Effector memory CD8-positive, alpha-beta T cell (primary cell): ENCODE data around the gene MPHOSPH8.
A peak's percentile ranks its signal among the peaks of the same experiment; 100 is the strongest.

ENCODE experiments used
- ATAC-seq: fragments of 150-1000 bp; cut with Tn5 transposase; replicated peaks from 2 replicates; pipeline ENCODE4 v1.10.0; 2021; ENCODE audit warnings: mild to moderate bottlenecking, moderate library complexity
- DNase-seq, 3 experiments: peaks; one replicate each; pipeline ENCODE4 v3.0.0; 2021
- H3K27ac Mint-ChIP-seq, 2 donors: one replicate each; pipeline ENCODE4 v1.8.0; 2022; ENCODE audit warnings: mild to moderate bottlenecking in 2 of 2, mixed read lengths in 2 of 2, moderate library complexity in 2 of 2
- H3K27me3 Mint-ChIP-seq, 2 donors: one replicate each; pipeline ENCODE4 v1.8.0; 2022; ENCODE audit warnings: mixed read lengths in 2 of 2
- H3K36me3 Mint-ChIP-seq: one replicate; pipeline ENCODE4 v1.8.0; 2022; ENCODE audit warnings: mild to moderate bottlenecking, moderate library complexity, mixed read lengths; ENCODE audit not compliant: insufficient read depth
- H3K4me1 Mint-ChIP-seq, 2 donors: one replicate each; pipeline ENCODE4 v1.8.0; 2022; ENCODE audit warnings: low read depth in 2 of 2, mixed read lengths in 2 of 2
- H3K4me3 Mint-ChIP-seq, 2 donors: one replicate each; pipeline ENCODE4 v1.8.0; 2022; ENCODE audit warnings: mild to moderate bottlenecking in 2 of 2, mixed read lengths in 2 of 2, moderate library complexity in 2 of 2
- H3K9me3 Mint-ChIP-seq, 2 donors: one replicate each; pipeline ENCODE4 v1.8.0; 2022; ENCODE audit warnings: mixed read lengths in 2 of 2

The MPHOSPH8 gene

GRCh38 chr13:19650742-19651141 is 17.3 kb downstream of the MPHOSPH8 start:
- peak overlapping the region in 1 of 2 donors; percentile 13 for H3K27ac Mint-ChIP-seq
- peaks cover 8 to 11% of the 10 kb centered on the region in 2 donors for H3K4me1 Mint-ChIP-seq
- ATAC-seq (no peak), DNase-seq (no peak)
- no peak overlapping the region for H3K4me3 Mint-ChIP-seq
- H3K36me3 Mint-ChIP-seq: peaks cover 88% of the 10 kb centered on the region
- no peaks in the 10 kb centered on the region for H3K27me3 Mint-ChIP-seq
- no peaks in the 10 kb centered on the region for H3K9me3 Mint-ChIP-seq

GRCh38 chr13:19657872-19658591 is 24.6 kb downstream of the MPHOSPH8 start:
- DNase-seq: no peak
- Mint-ChIP-seq H3K36me3 (peaks cover 66% of the 10 kb centered on the region), H3K27me3 (no peaks in the 10 kb centered on the region), H3K27ac (peak overlapping the region; percentile 57 to 64), H3K4me3 (no peak overlapping the region), H3K4me1 (peaks cover 0 to 1% of the 10 kb centered on the region in 2 donors), H3K9me3 (no peaks in the 10 kb centered on the region)
- no peak for ATAC-seq

DNA sequence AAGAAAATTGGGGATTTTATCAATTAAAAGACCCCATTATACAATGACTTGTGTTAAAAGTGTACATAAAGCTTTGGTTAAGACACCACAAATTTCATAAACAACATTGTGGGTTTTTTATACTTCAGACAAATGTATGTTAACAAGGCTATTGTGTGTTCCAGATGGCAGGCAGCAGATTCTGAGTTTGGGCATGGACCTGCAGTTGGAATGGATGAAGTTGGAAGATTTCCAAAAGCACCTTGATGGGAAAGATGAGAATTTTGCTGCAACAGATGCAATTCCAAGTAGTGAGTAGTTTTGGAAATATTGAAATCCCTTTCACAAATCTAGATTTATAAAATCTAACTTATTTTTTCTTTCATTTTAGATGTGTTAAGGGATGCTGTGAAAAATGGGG is 25.4 kb downstream of the MPHOSPH8 start:
- Mint-ChIP-seq H3K27me3 (no peaks in the 10 kb centered on the region), H3K9me3 (no peaks in the 10 kb centered on the region), H3K4me3 (no peak overlapping the region), H3K27ac (peak overlapping the region in 1 of 2 donors; percentile 20), H3K36me3 (peaks cover 71% of the 10 kb centered on the region), H3K4me1 (no peaks in the 10 kb centered on the region)
- ATAC-seq: no peak
- no peak for DNase-seq

- peaks cover 55% of the 10 kb centered on the region for H3K36me3 Mint-ChIP-seq
- H3K27me3 Mint-ChIP-seq: no peaks in the 10 kb centered on the region
- ATAC-seq (no peak), DNase-seq (no peak)
- H3K4me3 Mint-ChIP-seq: no peak overlapping the region
- peaks cover 7 to 11% of the 10 kb centered on the region in 2 donors for H3K4me1 Mint-ChIP-seq
- H3K9me3 Mint-ChIP-seq: no peaks in the 10 kb centered on the region
- H3K27ac Mint-ChIP-seq: peak overlapping the region in 1 of 2 donors; percentile 9
Measured at GRCh38 chr13:19661126-19661525, 27.7 kb downstream of the MPHOSPH8 start.

DNA sequence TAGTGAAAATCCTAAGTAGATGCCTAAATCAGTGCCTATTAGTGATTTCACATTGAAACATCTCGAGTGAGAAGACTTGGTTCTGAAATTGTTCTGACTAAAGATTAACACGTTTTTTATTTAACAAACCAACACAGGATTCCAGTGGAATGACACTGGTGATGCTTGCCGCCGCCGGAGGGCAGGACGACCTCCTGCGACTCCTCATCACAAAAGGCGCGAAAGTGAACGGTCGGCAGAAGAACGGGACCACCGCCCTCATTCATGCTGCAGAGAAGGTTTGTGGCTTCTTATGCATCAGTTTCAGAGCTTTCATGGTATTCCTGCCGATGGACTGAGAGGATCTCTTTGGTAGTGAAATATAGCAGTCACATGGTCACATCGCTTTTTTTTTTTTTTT is 28.1 kb downstream of the MPHOSPH8 start:
- ATAC-seq: no peak

DNA sequence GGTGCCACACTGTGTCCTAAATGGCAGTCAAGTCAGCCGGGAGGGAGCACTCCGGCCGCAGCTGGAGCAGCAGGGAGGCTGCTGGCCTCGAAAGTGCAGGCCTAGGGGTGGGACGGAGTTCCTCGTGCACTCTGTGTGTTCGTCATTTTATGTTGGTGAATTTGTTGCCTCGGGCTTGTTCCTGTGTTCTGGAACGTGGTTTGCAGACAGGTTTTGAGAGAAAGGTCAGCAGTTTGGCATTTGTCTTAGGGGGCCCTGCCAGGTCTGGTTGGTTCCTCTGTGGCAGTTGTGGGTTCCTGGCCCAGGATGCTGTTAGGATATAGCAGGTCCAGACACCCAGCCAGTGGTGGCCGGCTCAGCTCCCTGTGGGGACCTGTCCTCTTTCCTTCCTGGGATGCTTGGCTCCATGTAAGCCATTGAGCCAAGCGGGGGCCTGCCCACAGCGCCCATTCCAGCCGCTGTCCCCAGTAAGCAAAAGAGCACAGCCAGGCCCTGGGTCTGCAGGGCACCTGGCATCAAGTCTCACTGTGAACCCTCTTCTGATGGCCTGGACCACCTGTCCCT is 30.0 kb downstream of the MPHOSPH8 start:
- H3K36me3 Mint-ChIP-seq: peaks cover 78% of the 10 kb centered on the region
- H3K9me3 Mint-ChIP-seq: no peaks in the 10 kb centered on the region
- no peak for ATAC-seq
- no peaks in the 10 kb centered on the region for H3K27me3 Mint-ChIP-seq
- DNase-seq: no peak
- no peak overlapping the region for H3K4me3 Mint-ChIP-seq
- H3K27ac Mint-ChIP-seq: peak overlapping the region; percentile 62 to 78
- peaks cover 7 to 11% of the 10 kb centered on the region in 2 donors for H3K4me1 Mint-ChIP-seq

More for the DNA sequence above, 28.1 kb downstream of the MPHOSPH8 start:
- no peak for DNase-seq
- Mint-ChIP-seq H3K9me3 (no peaks in the 10 kb centered on the region), H3K4me1 (peaks cover 7 to 11% of the 10 kb centered on the region in 2 donors), H3K4me3 (no peak overlapping the region), H3K27ac (peak overlapping the region in 1 of 2 donors; percentile 29), H3K36me3 (peaks cover 60% of the 10 kb centered on the region), H3K27me3 (no peaks in the 10 kb centered on the region)

DNA sequence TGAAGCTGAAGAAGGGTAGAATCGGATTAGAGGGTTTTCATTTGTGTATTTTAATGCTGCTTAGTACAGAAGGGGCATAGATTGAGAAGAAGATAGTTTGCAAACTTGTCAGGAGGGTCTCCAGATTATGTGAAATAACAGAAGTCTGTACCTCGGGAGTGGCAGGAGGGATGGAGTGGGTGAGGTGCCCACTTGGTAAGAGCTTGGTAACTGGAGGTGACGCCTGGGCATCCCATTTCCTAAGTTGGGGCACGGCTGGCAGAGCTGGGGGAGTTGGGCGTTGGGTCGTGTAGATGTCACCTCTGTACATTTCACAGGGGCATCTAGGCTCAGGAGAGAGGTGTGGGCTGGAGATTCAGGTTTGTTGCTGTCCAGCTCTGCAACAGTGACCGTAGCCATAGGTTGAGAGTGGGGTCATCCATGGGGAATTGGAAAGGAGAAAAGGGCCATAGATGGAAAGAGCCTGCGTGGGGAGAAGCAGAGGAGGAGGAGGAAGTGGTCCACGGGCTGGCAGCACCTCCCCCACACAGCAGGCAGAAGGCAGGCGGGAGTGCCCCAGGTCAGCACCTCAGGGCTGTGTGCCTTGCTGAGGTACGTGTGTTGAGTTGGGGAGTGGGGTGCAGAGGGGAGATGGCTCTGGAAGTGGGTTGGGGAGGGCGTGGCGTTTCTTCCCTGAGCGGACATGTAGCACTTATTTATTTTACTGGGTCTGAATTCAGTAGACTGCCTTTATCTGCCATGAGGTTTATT is 31.2 kb downstream of the MPHOSPH8 start:
- H3K9me3 Mint-ChIP-seq: no peaks in the 10 kb centered on the region
- H3K27ac Mint-ChIP-seq: peak overlapping the region; percentile 62 to 78
- ATAC-seq (no peak), DNase-seq (no peak)
- H3K36me3 Mint-ChIP-seq: peaks cover 79% of the 10 kb centered on the region
- H3K4me3 Mint-ChIP-seq: no peak overlapping the region
- peaks cover 7 to 11% of the 10 kb centered on the region in 2 donors for H3K4me1 Mint-ChIP-seq
- H3K27me3 Mint-ChIP-seq: no peaks in the 10 kb centered on the region

GRCh38 chr13:19665427-19665859 is 32.0 kb downstream of the MPHOSPH8 start:
- no peak for ATAC-seq
- Mint-ChIP-seq H3K4me1 (peaks cover 7 to 11% of the 10 kb centered on the region in 2 donors), H3K9me3 (no peaks in the 10 kb centered on the region), H3K36me3 (peaks cover 79% of the 10 kb centered on the region), H3K27ac (peak overlapping the region; percentile 62 to 78), H3K4me3 (no peak overlapping the region), H3K27me3 (no peaks in the 10 kb centered on the region)
- DNase-seq: no peak

DNA sequence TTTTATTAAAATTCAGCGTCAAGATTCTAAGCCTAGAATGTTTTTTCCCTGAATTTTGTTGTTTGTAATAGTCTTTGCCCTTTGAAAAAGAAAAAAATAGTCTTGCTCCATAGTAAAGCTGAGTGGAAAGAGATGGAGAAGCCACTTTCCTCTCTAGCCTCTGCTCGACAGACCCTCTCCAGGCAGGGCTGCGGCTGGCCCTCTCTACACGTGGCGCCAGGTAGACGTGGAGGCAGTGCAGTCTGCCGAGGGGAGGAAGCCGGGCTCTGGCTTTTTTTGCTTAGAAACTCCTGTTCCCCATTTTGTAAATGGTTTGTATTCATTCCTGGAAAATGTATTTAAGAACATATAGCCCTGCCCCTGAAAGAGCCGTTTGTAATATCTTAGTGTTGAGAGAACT is 35.3 kb downstream of the MPHOSPH8 start:
- H3K27ac Mint-ChIP-seq: peak overlapping the region in 1 of 2 donors; percentile 38
- H3K27me3 Mint-ChIP-seq: no peaks in the 10 kb centered on the region
- H3K36me3 Mint-ChIP-seq: peaks cover 77% of the 10 kb centered on the region
- peaks cover 7 to 16% of the 10 kb centered on the region in 2 donors for H3K4me1 Mint-ChIP-seq
- H3K9me3 Mint-ChIP-seq: no peaks in the 10 kb centered on the region
- ATAC-seq (no peak), DNase-seq (no peak)
- no peak overlapping the region for H3K4me3 Mint-ChIP-seq

DNA sequence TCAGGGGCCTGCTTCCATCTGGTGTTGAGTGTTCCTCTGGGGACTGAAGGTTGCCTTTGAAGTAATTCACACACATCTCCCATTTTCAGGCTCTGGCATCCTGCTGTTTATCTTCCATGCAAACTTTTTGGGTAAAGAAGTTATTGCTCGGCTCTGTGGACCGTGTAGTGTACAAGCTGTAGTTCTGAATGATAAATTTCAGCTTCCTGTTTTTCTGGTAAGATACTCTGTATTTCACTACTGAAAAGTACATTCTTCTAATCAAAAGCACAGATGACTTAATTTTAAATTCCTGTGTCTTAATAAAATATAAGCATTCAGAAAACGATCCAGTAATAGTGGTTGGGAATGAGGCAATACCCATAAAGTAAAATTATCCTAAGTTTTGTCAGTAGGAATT is 36.7 kb downstream of the MPHOSPH8 start:
- no peaks in the 10 kb centered on the region for H3K27me3 Mint-ChIP-seq
- DNase-seq (no peak), ATAC-seq (no peak)
- peaks cover 3 to 7% of the 10 kb centered on the region in 2 donors for H3K4me1 Mint-ChIP-seq
- H3K9me3 Mint-ChIP-seq: no peaks in the 10 kb centered on the region
- H3K27ac Mint-ChIP-seq: no peak overlapping the region
- peaks cover 90% of the 10 kb centered on the region for H3K36me3 Mint-ChIP-seq
- H3K4me3 Mint-ChIP-seq: no peak overlapping the region

DNA sequence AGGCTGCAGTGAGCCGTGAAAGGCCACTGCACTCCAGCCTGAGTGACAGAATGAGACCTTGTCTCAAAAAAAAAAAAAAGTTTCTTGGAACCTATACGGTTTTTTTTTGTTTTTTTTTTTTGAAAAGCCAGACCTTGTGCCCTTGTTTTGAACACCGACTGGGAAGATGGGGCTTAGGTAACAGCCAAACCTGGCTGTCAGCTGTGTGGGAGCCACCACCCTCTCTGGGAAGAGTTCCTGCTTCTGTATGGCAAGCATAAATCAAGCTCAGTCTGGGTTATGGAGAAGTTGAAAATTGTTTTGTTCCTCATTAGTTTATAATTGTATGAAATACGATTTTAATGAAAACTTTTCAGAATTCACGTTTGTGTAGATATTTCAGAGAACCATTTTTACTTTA is 39.5 kb downstream of the MPHOSPH8 start:
- Mint-ChIP-seq H3K9me3 (no peaks in the 10 kb centered on the region), H3K4me1 (peaks cover 0 to 4% of the 10 kb centered on the region in 2 donors), H3K27me3 (no peaks in the 10 kb centered on the region), H3K27ac (peak overlapping the region; percentile 22 to 59), H3K4me3 (no peak overlapping the region), H3K36me3 (peaks cover 87% of the 10 kb centered on the region)
- DNase-seq: no peak
- no peak for ATAC-seq

GRCh38 chr13:19673473-19674430 is 40.3 kb downstream of the MPHOSPH8 start:
- no peak for DNase-seq
- no peaks in the 10 kb centered on the region for H3K27me3 Mint-ChIP-seq
- H3K9me3 Mint-ChIP-seq: no peaks in the 10 kb centered on the region
- ATAC-seq: no peak
- peaks cover 0 to 4% of the 10 kb centered on the region in 2 donors for H3K4me1 Mint-ChIP-seq
- peak overlapping the region; percentile 22 to 23 for H3K27ac Mint-ChIP-seq
- no peak overlapping the region for H3K4me3 Mint-ChIP-seq
- peaks cover 84% of the 10 kb centered on the region for H3K36me3 Mint-ChIP-seq

DNA sequence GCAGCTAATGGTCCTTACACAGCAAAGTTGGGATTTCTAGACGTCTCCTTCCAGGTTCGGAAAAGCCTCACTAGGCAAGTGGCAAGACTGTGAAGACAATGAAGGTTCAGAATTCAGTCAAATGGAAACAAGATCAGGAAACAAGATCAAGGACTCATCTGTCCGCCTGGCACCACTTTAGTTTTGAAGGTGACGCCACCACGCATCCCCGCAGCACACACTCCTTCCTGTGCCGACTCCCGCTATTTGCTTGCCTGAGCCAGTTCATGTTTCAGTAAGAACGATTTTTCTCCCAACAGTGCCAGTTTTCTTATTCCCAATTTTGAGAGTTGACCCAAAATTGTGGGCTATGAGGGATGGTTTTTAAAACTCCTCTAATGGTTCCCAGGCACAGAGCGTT is 41.4 kb downstream of the MPHOSPH8 start:
- H3K9me3 Mint-ChIP-seq: no peaks in the 10 kb centered on the region
- peaks cover 0 to 4% of the 10 kb centered on the region in 2 donors for H3K4me1 Mint-ChIP-seq
- no peak overlapping the region for H3K4me3 Mint-ChIP-seq
- no peak for ATAC-seq
- H3K27ac Mint-ChIP-seq: peak overlapping the region; percentile 7 to 35
- no peaks in the 10 kb centered on the region for H3K27me3 Mint-ChIP-seq
- H3K36me3 Mint-ChIP-seq: peaks cover 73% of the 10 kb centered on the region
- no peak for DNase-seq
